AG04450 (cell line): Measurements from ENCODE around the gene KCNMA1. TPM values are rescaled to one million over a fixed set of nuclear protein-coding genes. Genes with fewer than 3 reads are reported as not detected.

Experiments used
- CTCF ChIA-PET: fragments of 300-600, 350-600 bp; formaldehyde crosslinking; extraction: SDS; loops from one replicate; lab custom pipeline; 2022; ENCODE audit warnings: antibody characterized with exemption, inconsistent platforms; lab: Charles Lee
- POLR2A ChIA-PET: fragments of 350-600 bp; formaldehyde crosslinking; extraction: SDS; loops from one replicate; lab custom pipeline; 2021; ENCODE audit warnings: antibody characterized with exemption, inconsistent platforms; lab: Yijun Ruan, JAX
- DNase-seq: peaks from one replicate; pipeline ENCODE4 v3.0.0-alpha.2; 2011; ENCODE audit warnings: low read depth, low spot score
- H3K27ac ChIP-seq: one replicate; pipeline ENCODE4 v1.5.1; 2012; ENCODE audit warnings: low read depth, low read length, control low read depth
- H3K27me3 ChIP-seq: one replicate; pipeline ENCODE4 v1.6.0; 2012; ENCODE audit warnings: low read length; ENCODE audit not compliant: control insufficient read depth, insufficient read depth
- H3K4me3 ChIP-seq: 2 replicates; pipeline ENCODE4 v1.5.1; 2011; ENCODE audit warnings: mild to moderate bottlenecking, low read depth, low read length, control low read depth
- H3K9me3 ChIP-seq: 2 replicates; pipeline ENCODE4 v1.5.1; 2012; ENCODE audit warnings: low read length; ENCODE audit not compliant: control insufficient read depth, insufficient read depth
- polyA plus RNA-seq: library from polyadenylated mRNA; depleted of rRNA; stranded (reverse); fragments of >200 nt; gene quantifications from 2 replicates; pipeline ENCODE4 v1.2.3, GENCODE V29; 2011
- TF ChIP-seq, protein P1 (sequence below): IDR thresholded peaks from 2 replicates; pipeline ENCODE4 v1.5.1; 2011; ENCODE audit warnings: low read depth, low read length, control low read depth, inconsistent platforms

Gene KCNMA1
- polyA plus RNA-seq, 1 experiment: 58.8 TPM

DNA sequence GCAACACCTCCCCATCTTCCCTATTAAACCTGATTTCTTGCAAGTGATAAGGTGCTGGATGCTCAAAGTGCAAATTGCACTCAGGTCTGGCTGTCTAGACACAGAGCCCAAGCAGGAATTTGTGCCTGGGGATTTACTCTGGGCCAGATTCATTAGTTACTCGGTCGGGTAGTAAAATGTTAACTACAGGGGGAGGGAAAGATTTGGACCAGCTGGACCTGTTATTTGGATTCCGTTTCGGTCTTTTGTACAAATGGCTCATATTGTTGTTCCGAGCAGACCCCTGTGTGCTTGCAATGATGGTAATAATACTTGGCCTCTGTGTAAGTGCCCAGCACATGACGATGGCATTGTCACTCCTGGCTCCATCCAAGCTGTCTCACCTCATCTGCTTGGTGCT, 609.6 kb downstream of the KCNMA1 start:
- TF ChIP-seq, protein P1, sequence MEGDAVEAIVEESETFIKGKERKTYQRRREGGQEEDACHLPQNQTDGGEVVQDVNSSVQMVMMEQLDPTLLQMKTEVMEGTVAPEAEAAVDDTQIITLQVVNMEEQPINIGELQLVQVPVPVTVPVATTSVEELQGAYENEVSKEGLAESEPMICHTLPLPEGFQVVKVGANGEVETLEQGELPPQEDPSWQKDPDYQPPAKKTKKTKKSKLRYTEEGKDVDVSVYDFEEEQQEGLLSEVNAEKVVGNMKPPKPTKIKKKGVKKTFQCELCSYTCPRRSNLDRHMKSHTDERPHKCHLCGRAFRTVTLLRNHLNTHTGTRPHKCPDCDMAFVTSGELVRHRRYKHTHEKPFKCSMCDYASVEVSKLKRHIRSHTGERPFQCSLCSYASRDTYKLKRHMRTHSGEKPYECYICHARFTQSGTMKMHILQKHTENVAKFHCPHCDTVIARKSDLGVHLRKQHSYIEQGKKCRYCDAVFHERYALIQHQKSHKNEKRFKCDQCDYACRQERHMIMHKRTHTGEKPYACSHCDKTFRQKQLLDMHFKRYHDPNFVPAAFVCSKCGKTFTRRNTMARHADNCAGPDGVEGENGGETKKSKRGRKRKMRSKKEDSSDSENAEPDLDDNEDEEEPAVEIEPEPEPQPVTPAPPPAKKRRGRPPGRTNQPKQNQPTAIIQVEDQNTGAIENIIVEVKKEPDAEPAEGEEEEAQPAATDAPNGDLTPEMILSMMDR: no peak
- POLR2A ChIA-PET: no interaction called here
- H3K27me3 ChIP-seq: no peaks in the 10 kb centered on the region
- CTCF ChIA-PET: no interaction called here
- H3K4me3 ChIP-seq: no peak overlapping the region
- H3K27ac ChIP-seq: no peak overlapping the region
- no peak for DNase-seq
- H3K9me3 ChIP-seq: no peaks in the 10 kb centered on the region

DNA sequence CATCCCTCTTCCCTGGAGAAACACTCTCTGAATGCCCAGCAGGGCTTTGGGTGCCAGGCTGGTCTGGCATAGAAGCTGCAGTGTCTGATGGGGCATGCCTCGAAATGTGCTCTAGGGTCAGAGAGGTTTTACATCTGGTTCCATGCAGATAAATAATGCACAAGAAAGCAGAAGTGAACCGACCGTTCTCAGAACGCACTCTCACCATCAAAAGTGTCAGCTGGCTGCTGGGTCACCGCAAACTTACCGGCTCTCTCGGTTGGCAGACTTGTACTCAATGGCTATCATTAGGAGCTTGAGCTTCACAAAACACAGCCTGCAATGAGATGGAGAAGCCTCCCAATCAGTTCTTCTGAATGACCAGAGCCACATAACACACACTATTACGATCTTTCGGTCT, 610.0 kb downstream of the KCNMA1 start:
- Histone ChIP-seq H3K9me3 (no peaks in the 10 kb centered on the region), H3K27me3 (no peaks in the 10 kb centered on the region), H3K4me3 (no peak overlapping the region), H3K27ac (no peak overlapping the region)
- TF ChIP-seq, protein P1: no peak
- ChIA-PET POLR2A (no interaction called here), CTCF (interaction anchor here (1.0 kb wide), 1 partner anchor 21 kb away, joined by 3 read pairs; no protein-coding TSS in a partner anchor)
- no peak for DNase-seq

DNA sequence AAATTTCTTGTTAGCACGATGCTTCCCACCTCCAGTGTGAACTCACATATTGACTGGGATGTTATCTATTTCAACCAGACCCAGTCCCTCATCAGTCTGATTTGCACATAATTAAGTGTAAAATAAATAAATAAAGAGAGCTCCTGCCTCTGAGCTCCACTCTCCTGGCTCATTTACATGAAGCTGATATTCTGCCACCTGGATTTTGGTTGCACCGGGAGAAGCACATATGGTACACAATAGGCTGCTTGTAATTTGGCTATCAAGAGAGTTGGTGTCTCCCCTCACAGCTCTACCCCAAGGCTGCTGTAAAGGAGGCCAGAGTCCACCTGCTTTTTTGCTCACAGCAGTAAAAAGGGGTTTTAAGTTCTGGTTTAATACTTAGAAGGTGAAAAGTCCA, 610.5 kb downstream of the KCNMA1 start:
- Histone ChIP-seq H3K27ac (no peak overlapping the region), H3K27me3 (no peaks in the 10 kb centered on the region), H3K4me3 (no peak overlapping the region), H3K9me3 (no peaks in the 10 kb centered on the region)
- DNase-seq: no peak
- TF ChIP-seq, protein P1: no peak
- CTCF ChIA-PET: interaction anchor here (1.0 kb wide), 1 partner anchor 21 kb away, joined by 3 read pairs; no protein-coding TSS in a partner anchor
- POLR2A ChIA-PET: no interaction called here

DNA sequence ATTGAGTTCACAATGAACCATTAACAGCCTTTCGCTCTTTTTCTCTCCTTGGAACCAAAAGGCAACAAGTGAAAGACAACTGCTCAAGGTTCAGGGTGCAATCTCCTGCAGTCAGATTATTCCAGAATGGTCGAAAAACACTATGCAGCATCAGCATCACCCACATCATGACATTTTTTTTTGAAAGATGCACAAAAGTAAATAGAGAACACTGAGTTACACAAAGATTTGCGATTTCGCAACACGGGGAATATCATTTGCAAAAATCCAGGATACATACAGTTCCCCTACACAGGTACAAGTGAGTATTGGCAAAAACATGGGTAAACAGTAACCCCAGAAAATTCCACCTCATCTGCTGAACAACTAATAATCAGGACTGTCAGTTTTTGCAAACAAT, 611.5 kb downstream of the KCNMA1 start:
- H3K9me3 ChIP-seq: no peaks in the 10 kb centered on the region
- ChIA-PET CTCF (no interaction called here), POLR2A (no interaction called here)
- H3K27me3 ChIP-seq: no peaks in the 10 kb centered on the region
- TF ChIP-seq, protein P1: no peak
- H3K27ac ChIP-seq: no peak overlapping the region
- no peak overlapping the region for H3K4me3 ChIP-seq
- no peak for DNase-seq

DNA sequence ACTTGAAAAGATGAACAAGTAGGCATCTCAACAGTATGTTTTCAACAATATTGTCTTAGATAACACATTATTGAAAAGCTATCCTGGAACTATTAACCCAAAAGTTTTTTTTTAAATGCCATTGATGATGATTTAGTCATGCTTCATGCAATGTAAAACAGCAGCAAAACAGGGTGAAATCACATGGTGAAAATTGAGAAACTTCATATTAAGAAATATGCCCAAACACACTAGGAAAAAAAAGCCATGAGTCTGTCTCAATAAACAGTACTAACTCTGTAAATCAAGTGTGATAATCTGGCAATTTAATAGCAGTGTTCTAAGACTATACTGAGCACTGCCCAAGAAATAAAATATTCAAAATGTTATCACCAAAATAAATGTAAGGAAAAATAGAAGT, 613.1 kb downstream of the KCNMA1 start:
- Histone ChIP-seq H3K27ac (no peak overlapping the region), H3K27me3 (no peaks in the 10 kb centered on the region), H3K4me3 (no peak overlapping the region), H3K9me3 (no peaks in the 10 kb centered on the region)
- ChIA-PET CTCF (no interaction called here), POLR2A (no interaction called here)
- DNase-seq: no peak
- TF ChIP-seq, protein P1: no peak
